CD4-positive, CD25-positive, alpha-beta regulatory T cell (primary cell): ENCODE results near the gene C3AR1. TPM values are rescaled to one million over a fixed set of nuclear protein-coding genes. Genes with fewer than 3 reads are reported as not detected.
"Not testable (repeated sequence)": the region's sequence is repeated elsewhere in the genome, so short reads cannot be mapped to it uniquely, and the experiment has no call there.

Experiments
- ATAC-seq, 2 donors: fragments of 150-1000 bp; cut with Tn5 transposase; one replicate each; pipeline ENCODE4 v1.10.0; 2021; ENCODE audit warnings: low read depth in 2 of 2, moderate number of reproducible peaks in 2 of 2, moderate library complexity in 1 of 2
- DNase-seq, 3 donors: peaks; one replicate each; pipeline versions ENCODE4 v3.0.0 to v3.0.0-alpha.2; 2012 to 2022; ENCODE audit warnings: mixed read lengths in 1 of 3
- H3K27ac ChIP-seq: one replicate; pipeline ENCODE4 v1.7.0; 2013; ENCODE audit warnings: mild to moderate bottlenecking, low read length; ENCODE audit not compliant: insufficient read depth, poor library complexity, severe bottlenecking
- H3K27me3 ChIP-seq: one replicate; pipeline ENCODE4 v1.7.0; 2013; ENCODE audit warnings: low read length; ENCODE audit not compliant: control insufficient read depth, insufficient read depth
- H3K36me3 ChIP-seq: one replicate; pipeline ENCODE4 v1.7.0; 2013; ENCODE audit warnings: mild to moderate bottlenecking, low read length, moderate library complexity; ENCODE audit not compliant: control insufficient read depth, insufficient read depth
- H3K4me1 ChIP-seq: 2 replicates; pipeline ENCODE4 v1.7.0; 2013; ENCODE audit warnings: mild to moderate bottlenecking, low read length; ENCODE audit not compliant: insufficient read depth, control insufficient read depth, poor library complexity, severe bottlenecking
- H3K4me3 ChIP-seq: one replicate; pipeline ENCODE4 v1.7.0; 2013; ENCODE audit warnings: low read depth, mild to moderate bottlenecking, low read length, moderate library complexity
- H3K9me3 ChIP-seq, 2 experiments: 1 replicate in 1 of 2; 2 replicates in 1 of 2; pipeline ENCODE4 v1.7.0; 2013; ENCODE audit warnings: low read length in 2 of 2, mild to moderate bottlenecking in 1 of 2, moderate library complexity in 1 of 2; ENCODE audit not compliant: control insufficient read depth in 2 of 2
- H3K27ac Mint-ChIP-seq, 3 donors: one replicate each; pipeline ENCODE4 v1.8.0; 2020 to 2022; ENCODE audit warnings: mild to moderate bottlenecking in 3 of 3, mixed read lengths in 3 of 3, moderate library complexity in 2 of 3
- H3K27me3 Mint-ChIP-seq: one replicate; pipeline ENCODE4 v1.8.0; 2022; ENCODE audit warnings: mild to moderate bottlenecking, mixed read lengths
- H3K36me3 Mint-ChIP-seq: one replicate; pipeline ENCODE4 v1.8.0; 2020; ENCODE audit warnings: mixed read lengths
- H3K4me1 Mint-ChIP-seq, 4 donors: one replicate each; pipeline ENCODE4 v1.8.0; 2020 to 2022; ENCODE audit warnings: mixed read lengths in 4 of 4, mild to moderate bottlenecking in 1 of 4
- H3K4me3 Mint-ChIP-seq, 4 donors: one replicate each; pipeline ENCODE4 v1.8.0; 2020 to 2022; ENCODE audit warnings: mild to moderate bottlenecking in 4 of 4, mixed read lengths in 4 of 4, moderate library complexity in 3 of 4
- H3K9me3 Mint-ChIP-seq, 7 donors: one replicate each; pipeline ENCODE4 v1.8.0; 2020 to 2022; ENCODE audit warnings: mixed read lengths in 7 of 7, mild to moderate bottlenecking in 3 of 7, moderate library complexity in 2 of 7
- polyA plus RNA-seq, 4 donors: library from polyadenylated mRNA; unstranded; fragments of 300-500 nt; fragmentation: Illumina TruSeq; gene quantifications; one replicate each; pipeline ENCODE4 v1.2.3, GENCODE V29; 2021
- total RNA-seq: library from RNA; stranded (reverse); gene quantifications from one replicate; pipeline ENCODE4 v1.2.3, GENCODE V29; 2022

Gene C3AR1
- total and polyA plus RNA-seq, 5 donors from 2014 or later, result 2.7 to 12.7 (median 7.6) TPM

DNA sequence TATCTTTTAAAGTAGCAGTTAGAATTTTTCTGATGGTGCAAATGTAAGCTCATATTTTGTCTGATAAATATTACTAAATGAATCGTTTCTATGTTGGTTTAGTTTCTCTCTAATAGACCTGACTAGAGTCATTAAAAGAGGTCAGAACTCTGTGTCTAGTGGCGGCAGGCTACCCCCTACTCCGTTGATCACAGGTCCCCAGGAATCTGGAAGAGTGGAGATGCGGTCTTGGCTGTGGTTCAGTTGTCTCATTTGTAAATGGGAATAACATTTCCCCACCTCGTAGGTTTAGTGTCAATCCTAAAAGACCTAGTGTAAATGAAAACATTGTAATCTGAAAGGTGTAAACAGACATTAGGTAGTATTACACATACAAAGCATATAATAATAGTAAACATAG lies 38.3 kb downstream of the C3AR1 start:
- ATAC-seq, result no peak
- H3K27ac Mint-ChIP-seq, result peak overlapping the region in 2 of 3 donors; percentile 84 to 100
- peaks cover 5% of the 10 kb centered on the region for H3K27me3 Mint-ChIP-seq
- H3K4me3 Mint-ChIP-seq, result peak overlapping the region; percentile 91 to 99 (median 96)
- Histone ChIP-seq H3K4me1 (peaks cover 17% of the 10 kb centered on the region), H3K36me3 (no peaks in the 10 kb centered on the region), H3K4me3 (peak overlapping the region; percentile 64), H3K27ac (no peak overlapping the region), H3K9me3 (no peaks in the 10 kb centered on the region), H3K27me3 (no peaks in the 10 kb centered on the region)
- H3K9me3 Mint-ChIP-seq, result no peaks in the 10 kb centered on the region
- peaks cover 8 to 32% (median 19%) of the 10 kb centered on the region in 4 donors for H3K4me1 Mint-ChIP-seq
- DNase-seq, result no peak
- H3K36me3 Mint-ChIP-seq, result peaks cover 3% of the 10 kb centered on the region

- H3K9me3 Mint-ChIP-seq, result no peaks in the 10 kb centered on the region
- Histone ChIP-seq H3K4me3 (peak overlapping the region; percentile 100), H3K27ac (peak overlapping the region; percentile 100), H3K27me3 (no peaks in the 10 kb centered on the region), H3K4me1 (peaks cover 10% of the 10 kb centered on the region), H3K9me3 (no peaks in the 10 kb centered on the region), H3K36me3 (no peaks in the 10 kb centered on the region)
- H3K4me3 Mint-ChIP-seq, result peak overlapping the region; percentile 91 to 99 (median 96)
- peak; percentile 97 to 98 for ATAC-seq
- peak overlapping the region; percentile 99 to 100 (median 99) for H3K27ac Mint-ChIP-seq
- H3K4me1 Mint-ChIP-seq, result peaks cover 4 to 25% (median 15%) of the 10 kb centered on the region in 4 donors
- H3K36me3 Mint-ChIP-seq, result peaks cover 3% of the 10 kb centered on the region
- peak; percentile 96 to 99 (median 98) for DNase-seq
- H3K27me3 Mint-ChIP-seq, result peaks cover 6% of the 10 kb centered on the region
Measured at GRCh38 chr12:8026291-8026900, 39.8 kb downstream of the C3AR1 start.

DNA sequence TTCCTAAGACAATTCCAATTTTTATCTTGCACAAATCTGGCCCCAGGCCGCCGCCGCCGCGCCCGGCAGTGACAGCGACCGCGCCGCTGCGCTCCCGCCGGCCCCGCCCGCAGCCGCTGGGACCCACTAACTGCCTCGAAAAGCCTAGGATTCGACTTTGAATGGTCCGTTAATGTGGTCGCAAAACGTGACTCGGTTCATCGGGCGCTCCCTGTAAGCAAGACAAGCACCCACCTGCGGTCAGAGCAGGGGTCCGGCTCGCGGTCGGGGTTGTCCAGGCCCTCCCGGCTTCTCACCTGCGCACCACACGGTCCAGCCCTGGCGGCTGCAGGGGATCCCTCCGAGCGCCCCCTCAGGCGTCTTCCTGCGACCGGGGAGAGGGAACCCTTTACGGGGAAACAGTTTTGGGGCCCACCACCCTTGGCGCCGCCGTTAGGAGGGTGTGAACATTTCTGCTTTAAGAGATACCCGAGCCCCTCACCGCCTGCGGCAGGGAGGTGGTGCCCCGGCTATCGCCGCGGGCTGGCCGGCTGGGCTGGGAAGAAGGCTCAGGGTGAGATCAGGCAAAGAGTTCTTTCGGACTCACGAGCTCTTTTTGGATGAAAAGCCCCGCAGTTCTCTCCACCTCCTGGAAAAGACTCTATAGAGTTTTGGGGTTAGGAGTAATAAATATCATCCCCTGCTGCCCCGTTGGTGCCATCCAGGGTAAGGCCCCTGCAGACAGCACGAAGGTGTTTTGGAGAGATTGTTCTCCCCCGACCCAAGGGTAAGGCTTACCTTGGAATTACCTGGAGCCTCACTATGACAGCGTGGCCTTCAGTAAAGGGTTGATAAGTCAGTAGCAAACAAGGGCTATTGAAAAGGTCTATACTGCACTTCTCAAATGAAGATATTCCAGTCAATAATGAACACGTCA lies 47.2 kb downstream of the C3AR1 start:
- Histone ChIP-seq H3K9me3 (no peaks in the 10 kb centered on the region), H3K27ac (no peak overlapping the region), H3K36me3 (no peaks in the 10 kb centered on the region), H3K4me3 (no peak overlapping the region), H3K27me3 (peaks cover 11% of the 10 kb centered on the region), H3K4me1 (peaks cover 11% of the 10 kb centered on the region)
- H3K4me1 Mint-ChIP-seq, result peaks cover 0 to 5% (median 2%) of the 10 kb centered on the region in 4 donors
- peaks cover 0 to 3% (median 0%) of the 10 kb centered on the region in 7 donors for H3K9me3 Mint-ChIP-seq
- H3K27ac Mint-ChIP-seq, result no peak overlapping the region
- H3K4me3 Mint-ChIP-seq, result peak overlapping the region in 3 of 4 donors; percentile 50 to 73 (median 58)
- peaks cover 57% of the 10 kb centered on the region for H3K27me3 Mint-ChIP-seq
- ATAC-seq (peak in 1 of 2 donors; percentile 28), DNase-seq (peak in 1 of 3 donors; percentile 43)
- no peaks in the 10 kb centered on the region for H3K36me3 Mint-ChIP-seq

- not testable (repeated sequence) for H3K27ac Mint-ChIP-seq, H3K36me3 Mint-ChIP-seq, H3K27ac ChIP-seq, H3K4me1 Mint-ChIP-seq, DNase-seq, H3K36me3 ChIP-seq, ATAC-seq, H3K9me3 ChIP-seq, H3K9me3 Mint-ChIP-seq, H3K4me3 ChIP-seq
- H3K4me1 ChIP-seq, result peaks cover 11% of the 10 kb centered on the region
- peak overlapping the region in 2 of 4 donors; percentile 15 to 73 for H3K4me3 Mint-ChIP-seq
- peaks cover 11% of the 10 kb centered on the region for H3K27me3 ChIP-seq
- H3K27me3 Mint-ChIP-seq, result peaks cover 62% of the 10 kb centered on the region
Measured at GRCh38 chr12:8018213-8018612, 47.9 kb downstream of the C3AR1 start.

DNA sequence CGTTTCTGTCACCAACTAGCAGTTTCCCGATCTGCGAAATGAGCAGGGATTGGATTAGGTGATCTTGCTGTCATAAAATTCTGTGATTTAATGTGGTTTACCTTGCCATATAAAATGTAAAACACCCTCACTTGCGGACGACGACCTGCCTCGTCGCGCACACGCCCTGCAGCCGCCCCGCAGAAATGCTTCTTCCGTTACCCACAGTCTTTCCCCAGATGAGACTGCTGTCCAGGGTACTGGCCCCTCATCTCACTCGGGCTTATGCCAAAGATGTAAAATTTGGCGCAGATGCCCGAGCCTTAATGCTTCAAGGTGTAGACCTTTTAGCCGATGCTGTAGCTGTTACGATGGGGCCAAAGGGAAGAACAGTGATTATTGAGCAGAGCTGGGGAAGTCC lies 51.3 kb downstream of the C3AR1 start:
- Histone ChIP-seq H3K4me1 (peaks cover 11% of the 10 kb centered on the region), H3K4me3 (no peak overlapping the region), H3K27ac (no peak overlapping the region), H3K27me3 (peaks cover 9% of the 10 kb centered on the region), H3K9me3 (no peaks in the 10 kb centered on the region), H3K36me3 (no peaks in the 10 kb centered on the region)
- no peaks in the 10 kb centered on the region for H3K36me3 Mint-ChIP-seq
- H3K9me3 Mint-ChIP-seq, result peaks cover 0 to 9% (median 0%) of the 10 kb centered on the region in 7 donors
- DNase-seq, result no peak
- peaks cover 58% of the 10 kb centered on the region for H3K27me3 Mint-ChIP-seq
- peaks cover 0 to 5% (median 2%) of the 10 kb centered on the region in 4 donors for H3K4me1 Mint-ChIP-seq
- no peak overlapping the region for H3K4me3 Mint-ChIP-seq
- no peak overlapping the region for H3K27ac Mint-ChIP-seq
- no peak for ATAC-seq

DNA sequence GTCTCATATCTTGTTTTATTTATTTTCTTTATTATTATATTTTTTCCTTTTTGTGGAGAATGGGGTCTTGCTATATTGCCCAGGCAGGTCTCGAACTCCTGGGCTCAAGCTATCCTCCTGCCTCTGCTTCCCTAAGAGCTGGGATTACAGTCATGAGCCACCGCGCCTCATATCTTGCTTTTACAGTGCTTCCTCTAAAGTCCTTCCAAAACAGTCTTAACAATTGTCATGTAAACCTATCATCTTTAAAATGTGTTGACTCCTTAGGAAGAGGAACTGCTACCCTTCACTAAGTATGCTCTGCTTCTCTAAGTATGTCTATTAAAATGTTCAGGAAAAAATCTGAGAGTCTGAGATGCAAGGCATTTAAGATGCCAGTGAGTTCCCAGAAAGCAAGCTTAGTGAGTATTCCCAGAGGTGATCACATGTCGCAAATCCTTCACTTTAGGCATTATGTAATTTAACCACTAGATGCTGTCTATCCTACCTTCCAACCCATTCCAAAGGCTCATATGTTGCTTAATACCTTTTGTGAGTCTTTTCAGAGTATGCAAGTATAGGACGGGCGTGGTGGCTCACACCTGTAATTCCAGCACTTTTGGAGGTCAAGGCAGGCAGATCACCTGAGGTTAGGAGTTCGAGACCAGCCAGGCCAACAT lies 53.4 kb downstream of the C3AR1 start:
- H3K4me3 Mint-ChIP-seq, result no peak overlapping the region
- Histone ChIP-seq H3K36me3 (no peaks in the 10 kb centered on the region), H3K4me3 (no peak overlapping the region), H3K27me3 (peaks cover 9% of the 10 kb centered on the region), H3K27ac (no peak overlapping the region), H3K4me1 (no peaks in the 10 kb centered on the region), H3K9me3 (no peaks in the 10 kb centered on the region)
- no peaks in the 10 kb centered on the region for H3K4me1 Mint-ChIP-seq
- H3K27ac Mint-ChIP-seq, result no peak overlapping the region
- no peak for ATAC-seq
- peaks cover 0 to 9% (median 0%) of the 10 kb centered on the region in 7 donors for H3K9me3 Mint-ChIP-seq
- H3K27me3 Mint-ChIP-seq, result peaks cover 52% of the 10 kb centered on the region
- no peak for DNase-seq
- H3K36me3 Mint-ChIP-seq, result no peaks in the 10 kb centered on the region

DNA sequence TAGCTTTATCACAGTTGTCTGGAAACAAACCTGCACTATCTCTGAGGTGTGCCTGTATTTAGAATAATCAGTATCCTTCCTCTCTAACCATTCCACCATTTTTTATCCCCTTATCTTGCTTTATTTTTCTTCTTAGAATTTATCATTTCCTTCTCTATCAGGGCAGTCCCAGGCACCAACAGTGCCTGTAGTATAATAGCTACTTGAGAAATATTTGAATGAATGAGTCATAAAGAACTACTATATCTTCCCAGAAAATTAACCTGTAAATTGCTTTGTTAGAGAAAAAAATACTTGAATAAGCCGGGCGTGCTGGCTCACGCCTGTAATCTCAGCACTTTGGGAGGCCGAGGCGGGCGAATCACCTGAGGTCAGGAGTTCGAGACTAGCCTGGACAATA lies 54.8 kb downstream of the C3AR1 start:
- H3K9me3 Mint-ChIP-seq, result peaks cover 0 to 9% (median 0%) of the 10 kb centered on the region in 7 donors
- H3K36me3 ChIP-seq, result no peaks in the 10 kb centered on the region
- H3K9me3 ChIP-seq, result no peaks in the 10 kb centered on the region
- H3K27me3 Mint-ChIP-seq, result peaks cover 43% of the 10 kb centered on the region
- DNase-seq (no peak), ATAC-seq (no peak)
- no peak overlapping the region for H3K27ac ChIP-seq
- no peak overlapping the region for H3K27ac Mint-ChIP-seq
- H3K36me3 Mint-ChIP-seq, result no peaks in the 10 kb centered on the region
- H3K4me3 ChIP-seq, result no peak overlapping the region
- no peak overlapping the region for H3K4me3 Mint-ChIP-seq
- no peaks in the 10 kb centered on the region for H3K4me1 ChIP-seq
- H3K4me1 Mint-ChIP-seq, result no peaks in the 10 kb centered on the region
- no peaks in the 10 kb centered on the region for H3K27me3 ChIP-seq
